Measurements from ENCODE around the gene GALNT5.
A peak's percentile ranks its signal among the peaks of the same experiment; 100 is the strongest.

DNA sequence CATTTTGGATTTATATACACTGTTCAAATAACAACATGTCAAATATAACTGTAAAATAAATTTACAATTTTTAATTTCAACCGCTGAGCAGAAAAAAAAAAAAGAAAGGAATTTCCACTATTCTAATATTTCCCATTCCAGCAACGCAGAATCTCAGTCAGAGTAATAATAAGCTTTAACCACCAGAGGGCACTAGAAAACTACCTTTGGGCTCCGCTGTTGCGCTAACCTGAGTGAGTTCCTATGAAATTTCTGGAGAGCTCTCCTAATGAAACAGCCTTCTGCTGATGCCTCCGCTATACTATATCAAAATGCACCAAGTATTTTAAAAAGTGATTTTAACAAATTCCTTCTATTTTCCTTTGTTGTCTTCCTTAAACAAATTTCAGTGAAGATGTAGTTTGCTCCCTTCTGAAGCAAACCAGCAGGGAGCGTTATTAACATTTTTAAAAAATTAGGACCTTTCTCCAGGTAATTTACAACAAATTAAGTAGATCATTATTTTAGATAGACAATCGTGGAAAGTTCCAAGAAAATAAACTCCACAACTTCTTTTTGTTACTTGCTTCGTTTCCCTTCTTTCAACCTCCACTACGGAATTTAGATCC lies 45.1 kb downstream of the GALNT5 start:
- TF ChIP-seq, protein P1, sequence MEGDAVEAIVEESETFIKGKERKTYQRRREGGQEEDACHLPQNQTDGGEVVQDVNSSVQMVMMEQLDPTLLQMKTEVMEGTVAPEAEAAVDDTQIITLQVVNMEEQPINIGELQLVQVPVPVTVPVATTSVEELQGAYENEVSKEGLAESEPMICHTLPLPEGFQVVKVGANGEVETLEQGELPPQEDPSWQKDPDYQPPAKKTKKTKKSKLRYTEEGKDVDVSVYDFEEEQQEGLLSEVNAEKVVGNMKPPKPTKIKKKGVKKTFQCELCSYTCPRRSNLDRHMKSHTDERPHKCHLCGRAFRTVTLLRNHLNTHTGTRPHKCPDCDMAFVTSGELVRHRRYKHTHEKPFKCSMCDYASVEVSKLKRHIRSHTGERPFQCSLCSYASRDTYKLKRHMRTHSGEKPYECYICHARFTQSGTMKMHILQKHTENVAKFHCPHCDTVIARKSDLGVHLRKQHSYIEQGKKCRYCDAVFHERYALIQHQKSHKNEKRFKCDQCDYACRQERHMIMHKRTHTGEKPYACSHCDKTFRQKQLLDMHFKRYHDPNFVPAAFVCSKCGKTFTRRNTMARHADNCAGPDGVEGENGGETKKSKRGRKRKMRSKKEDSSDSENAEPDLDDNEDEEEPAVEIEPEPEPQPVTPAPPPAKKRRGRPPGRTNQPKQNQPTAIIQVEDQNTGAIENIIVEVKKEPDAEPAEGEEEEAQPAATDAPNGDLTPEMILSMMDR (conservative IDR thresholded peaks at IDR 0.05; ENCODE audit: low read depth, low read length): peak; percentile 81
- no peak for TF ChIP-seq EZH2 (IDR thresholded peaks at IDR 0.05; ENCODE audit: borderline replicate concordance, low read depth, low read length, poor library complexity, severe bottlenecking)

Data from A673 (cell line).